ENCODE measurements around the gene FANCC.
"Not testable (repeated sequence)": the region's sequence is repeated elsewhere in the genome, so short reads cannot be mapped to it uniquely, and the experiment has no call there.

FANCC gene

GRCh38 chr9:95225076-95225725 lies 92.3 kb downstream of the FANCC start:
- DNase-seq: no peak

GRCh38 chr9:95224376-95225019 lies 93.0 kb downstream of the FANCC start:
- no peak for DNase-seq

GRCh38 chr9:95220352-95220751 lies 97.2 kb downstream of the FANCC start:
- not testable (repeated sequence) for DNase-seq

- DNase-seq: no peak
Observed at GRCh38 chr9:95218773-95219172, 98.7 kb downstream of the FANCC start.

- no peak for DNase-seq
Observed at GRCh38 chr9:95217936-95218335, 99.6 kb downstream of the FANCC start.

- DNase-seq: no peak
Observed at GRCh38 chr9:95215336-95215898, 102.1 kb downstream of the FANCC start.

- no peak for DNase-seq
Observed at GRCh38 chr9:95213117-95213516, 104.4 kb downstream of the FANCC start.

GRCh38 chr9:95211028-95211427 lies 106.5 kb downstream of the FANCC start:
- no peak for DNase-seq

GRCh38 chr9:95207403-95207802 lies 110.1 kb downstream of the FANCC start:
- no peak for DNase-seq

GRCh38 chr9:95206143-95206542 lies 111.4 kb downstream of the FANCC start:
- no peak for DNase-seq

GRCh38 chr9:95204710-95205109 lies 112.8 kb downstream of the FANCC start:
- DNase-seq: no peak

- DNase-seq: no peak
Observed at GRCh38 chr9:95204310-95204709, 113.2 kb downstream of the FANCC start.

- DNase-seq: not testable (repeated sequence)
Observed at GRCh38 chr9:95203019-95203418, 114.5 kb downstream of the FANCC start.

GRCh38 chr9:95202076-95202681 lies 115.3 kb downstream of the FANCC start:
- DNase-seq: no peak

- DNase-seq: no peak
Observed at GRCh38 chr9:95201206-95201605, 116.3 kb downstream of the FANCC start.

GRCh38 chr9:95197692-95198271 lies 119.7 kb downstream of the FANCC start:
- DNase-seq: no peak

- no peak for DNase-seq
Observed at GRCh38 chr9:95193480-95193879, 124.0 kb downstream of the FANCC start.

GRCh38 chr9:95193067-95193466 lies 124.4 kb downstream of the FANCC start:
- no peak for DNase-seq

GRCh38 chr9:95192631-95193030 lies 124.9 kb downstream of the FANCC start:
- no peak for DNase-seq

GRCh38 chr9:95190413-95190812 lies 127.1 kb downstream of the FANCC start:
- DNase-seq: no peak

GRCh38 chr9:95189251-95190098 lies 128.0 kb downstream of the FANCC start:
- DNase-seq: no peak

GRCh38 chr9:95188459-95188858 lies 129.1 kb downstream of the FANCC start:
- no peak for DNase-seq

- DNase-seq: no peak
Observed at GRCh38 chr9:95185956-95186355, 131.6 kb downstream of the FANCC start.

All from stimulated activated CD4-positive, alpha-beta T cell treated with anti-CD3 and anti-CD28 coated beads, Interleukin-12 subunit alpha, Interleukin-12 subunit beta, amount 100 ng/mL, for 4 hours (primary cell).